Measurements from ENCODE around the gene STK16. TPM values are rescaled to one million over a fixed set of nuclear protein-coding genes. Genes with fewer than 3 reads are reported as not detected.

The STK16 gene
- total RNA-seq, 6 experiments from 2014 or later, result 25.1 to 30.7 (median 28.2) TPM

DNA sequence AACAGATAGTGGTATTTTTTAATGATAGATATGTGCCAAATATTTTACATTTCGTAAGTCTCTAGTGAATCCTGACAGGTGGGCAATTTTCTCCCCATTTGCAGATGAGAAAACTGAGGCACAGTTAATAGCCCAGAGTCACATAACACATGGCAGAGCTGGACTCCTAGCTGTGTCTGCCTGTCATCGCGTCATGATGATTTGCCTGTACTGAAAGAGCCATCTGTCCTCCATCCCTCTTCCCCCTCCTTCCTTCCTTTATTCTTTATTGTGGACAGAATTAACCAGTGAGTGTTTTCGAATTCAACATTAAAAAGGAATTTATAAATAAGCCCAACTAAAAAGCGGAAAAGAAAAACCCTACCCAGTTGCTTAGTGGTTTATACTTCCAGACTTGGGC, 37.1 kb downstream of the STK16 start:
- Mint-ChIP-seq H3K4me3 (no peak overlapping the region), H3K9me3 (no peaks in the 10 kb centered on the region), H3K27ac (no peak overlapping the region), H3K36me3 (ENCODE audit: low read depth) (peaks cover 12% of the 10 kb centered on the region; the same call in 1 of the 2 replicates), H3K27me3 (ENCODE audit: insufficient read depth) (peaks cover 2% of the 10 kb centered on the region; the same call in 1 of the 2 replicates), H3K4me1 (ENCODE audit: low read depth) (peaks cover 39% of the 10 kb centered on the region)
- no peak for DNase-seq
- TF ChIP-seq, protein P1, sequence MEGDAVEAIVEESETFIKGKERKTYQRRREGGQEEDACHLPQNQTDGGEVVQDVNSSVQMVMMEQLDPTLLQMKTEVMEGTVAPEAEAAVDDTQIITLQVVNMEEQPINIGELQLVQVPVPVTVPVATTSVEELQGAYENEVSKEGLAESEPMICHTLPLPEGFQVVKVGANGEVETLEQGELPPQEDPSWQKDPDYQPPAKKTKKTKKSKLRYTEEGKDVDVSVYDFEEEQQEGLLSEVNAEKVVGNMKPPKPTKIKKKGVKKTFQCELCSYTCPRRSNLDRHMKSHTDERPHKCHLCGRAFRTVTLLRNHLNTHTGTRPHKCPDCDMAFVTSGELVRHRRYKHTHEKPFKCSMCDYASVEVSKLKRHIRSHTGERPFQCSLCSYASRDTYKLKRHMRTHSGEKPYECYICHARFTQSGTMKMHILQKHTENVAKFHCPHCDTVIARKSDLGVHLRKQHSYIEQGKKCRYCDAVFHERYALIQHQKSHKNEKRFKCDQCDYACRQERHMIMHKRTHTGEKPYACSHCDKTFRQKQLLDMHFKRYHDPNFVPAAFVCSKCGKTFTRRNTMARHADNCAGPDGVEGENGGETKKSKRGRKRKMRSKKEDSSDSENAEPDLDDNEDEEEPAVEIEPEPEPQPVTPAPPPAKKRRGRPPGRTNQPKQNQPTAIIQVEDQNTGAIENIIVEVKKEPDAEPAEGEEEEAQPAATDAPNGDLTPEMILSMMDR (IDR thresholded peaks at IDR 0.05), result no peak

DNA sequence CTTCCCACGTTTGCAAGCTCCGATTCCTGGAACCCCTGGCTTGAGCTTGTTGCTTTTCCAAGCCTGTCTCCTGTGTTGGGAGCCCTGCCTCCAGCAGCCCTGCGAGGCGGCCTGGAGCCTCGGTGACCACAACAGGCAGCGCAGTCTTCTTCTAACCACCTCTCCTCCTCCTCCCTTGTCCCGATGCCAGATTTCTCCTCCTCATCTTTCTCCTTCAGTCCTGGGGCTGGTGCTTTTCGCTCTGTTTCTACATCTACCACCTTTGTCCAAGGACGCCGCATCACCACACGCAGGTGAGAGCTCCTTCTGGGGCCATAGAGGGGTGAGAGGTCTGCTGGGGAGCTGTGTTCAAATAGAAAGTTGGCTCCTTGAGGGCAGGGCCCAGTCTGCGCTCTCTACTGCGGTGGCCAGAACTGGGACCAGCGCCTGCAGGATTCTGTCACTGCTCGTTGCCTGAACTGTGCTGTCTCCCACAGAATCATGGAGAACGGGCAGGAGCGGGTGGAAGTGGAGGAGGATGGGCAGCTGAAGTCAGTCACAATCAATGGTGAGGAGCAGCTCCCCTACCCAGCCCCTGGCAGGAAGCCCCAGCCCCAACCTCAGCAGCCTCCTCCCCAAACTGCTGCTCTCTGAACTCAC, 37.8 kb downstream of the STK16 start:
- Mint-ChIP-seq H3K4me3 (no peak overlapping the region), H3K9me3 (no peaks in the 10 kb centered on the region), H3K27me3 (ENCODE audit: insufficient read depth) (peaks cover 5% of the 10 kb centered on the region; the same call in 1 of the 2 replicates), H3K4me1 (ENCODE audit: low read depth) (peaks cover 32% of the 10 kb centered on the region), H3K36me3 (ENCODE audit: low read depth) (peaks cover 12% of the 10 kb centered on the region; the same call in 1 of the 2 replicates), H3K27ac (no peak overlapping the region)
- DNase-seq, result no peak
- TF ChIP-seq, protein P1 (IDR thresholded peaks at IDR 0.05), result no peak

DNA sequence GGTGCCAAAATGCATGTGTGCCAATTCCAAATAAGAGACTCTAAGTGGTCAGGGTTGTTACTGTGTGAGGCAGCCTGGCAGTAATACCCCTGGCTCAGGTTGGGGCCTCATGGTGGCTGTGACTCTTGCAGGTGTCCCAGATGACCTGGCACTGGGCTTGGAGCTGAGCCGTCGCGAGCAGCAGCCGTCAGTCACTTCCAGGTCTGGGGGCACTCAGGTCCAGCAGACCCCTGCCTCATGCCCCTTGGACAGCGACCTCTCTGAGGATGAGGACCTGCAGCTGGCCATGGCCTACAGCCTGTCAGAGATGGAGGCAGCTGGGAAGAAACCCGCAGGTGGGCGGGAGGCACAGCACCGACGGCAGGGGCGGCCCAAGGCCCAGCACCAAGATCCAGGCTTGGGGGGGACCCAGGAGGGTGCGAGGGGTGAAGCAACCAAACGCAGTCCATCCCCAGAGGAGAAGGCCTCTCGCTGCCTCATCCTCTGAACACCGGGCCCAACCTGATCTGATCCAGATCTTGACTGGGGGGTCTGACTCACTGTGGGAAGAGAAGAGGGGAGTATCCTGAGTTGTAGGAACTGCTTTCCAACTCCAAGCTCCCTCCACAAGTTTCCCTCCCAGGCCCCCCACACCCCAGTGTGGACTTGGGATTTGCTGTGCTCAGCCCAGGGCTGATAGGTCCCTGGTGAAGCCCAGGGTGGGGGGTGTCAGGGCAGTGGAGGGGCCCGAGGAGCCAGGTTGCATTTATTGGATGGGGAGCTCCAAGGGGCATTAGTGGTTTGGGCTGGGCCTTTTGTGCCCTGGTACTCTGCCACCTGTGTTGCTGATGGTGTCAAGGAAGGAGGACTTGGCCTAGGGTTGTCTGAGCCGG, 39.5 kb downstream of the STK16 start:
- peaks cover 28% of the 10 kb centered on the region for H3K4me1 Mint-ChIP-seq (ENCODE audit: low read depth)
- no peak overlapping the region for H3K4me3 Mint-ChIP-seq
- peaks cover 5% of the 10 kb centered on the region for H3K27me3 Mint-ChIP-seq (ENCODE audit: insufficient read depth)
- DNase-seq, result no peak
- H3K36me3 Mint-ChIP-seq (ENCODE audit: low read depth), result peaks cover 12% of the 10 kb centered on the region; the same call in 1 of the 2 replicates
- TF ChIP-seq, protein P1 (IDR thresholded peaks at IDR 0.05), result no peak
- no peak overlapping the region for H3K27ac Mint-ChIP-seq
- no peaks in the 10 kb centered on the region for H3K9me3 Mint-ChIP-seq

DNA sequence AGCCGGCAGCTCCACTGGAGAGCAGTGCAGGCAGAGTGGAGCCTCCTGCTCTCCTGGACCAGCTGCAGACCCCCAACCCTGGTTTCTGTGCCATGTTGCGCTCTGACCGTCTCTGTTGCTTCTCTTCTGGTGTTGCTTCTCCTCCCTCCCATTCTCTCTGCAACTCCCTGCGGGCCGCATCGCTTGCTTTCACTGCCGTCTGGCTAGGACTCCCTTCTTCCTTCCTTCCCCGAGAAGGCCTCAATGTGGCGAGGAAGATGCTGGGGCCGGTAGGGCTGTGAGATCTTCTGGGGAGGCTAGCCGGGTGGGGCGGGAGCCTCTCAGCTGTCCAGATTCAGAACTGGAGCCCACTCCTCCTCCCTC, 40.1 kb downstream of the STK16 start:
- Mint-ChIP-seq H3K27me3 (ENCODE audit: insufficient read depth) (peaks cover 5% of the 10 kb centered on the region), H3K4me1 (ENCODE audit: low read depth) (peaks cover 26% of the 10 kb centered on the region), H3K36me3 (ENCODE audit: low read depth) (peaks cover 12% of the 10 kb centered on the region; the same call in 1 of the 2 replicates), H3K9me3 (no peaks in the 10 kb centered on the region), H3K4me3 (no peak overlapping the region), H3K27ac (no peak overlapping the region; the same call in 1 of the 2 replicates)
- no peak for DNase-seq
- TF ChIP-seq, protein P1 (IDR thresholded peaks at IDR 0.05), result no peak

DNA sequence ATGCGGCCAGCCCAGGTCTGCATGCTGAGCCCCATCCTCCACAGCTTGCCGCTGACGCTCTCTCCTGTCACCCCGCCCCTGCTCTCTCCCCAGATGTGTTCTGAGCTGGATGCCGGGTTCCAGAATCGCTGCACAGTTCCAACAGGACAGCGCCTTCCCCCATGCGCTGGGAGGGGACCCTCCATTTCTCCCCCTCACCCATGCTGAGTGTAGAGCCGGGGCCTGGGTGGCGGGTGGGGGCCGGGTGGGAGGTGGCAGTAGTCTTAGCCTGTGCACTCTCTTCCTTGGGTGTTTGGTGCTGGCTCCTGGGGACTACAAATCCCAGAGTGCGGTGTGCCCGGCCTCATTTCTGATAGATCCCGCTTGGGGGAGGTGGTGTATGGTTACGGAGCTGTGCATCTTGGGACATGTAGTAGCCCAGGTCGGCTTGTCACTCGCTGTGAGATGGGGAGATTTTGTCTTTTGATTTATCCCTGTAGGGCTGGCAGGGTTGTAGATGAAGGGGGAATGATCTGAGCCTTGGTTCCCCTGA, 40.7 kb downstream of the STK16 start:
- Mint-ChIP-seq H3K9me3 (no peaks in the 10 kb centered on the region), H3K4me3 (no peak overlapping the region), H3K36me3 (ENCODE audit: low read depth) (peaks cover 11% of the 10 kb centered on the region; the same call in 1 of the 2 replicates), H3K27ac (peak overlapping the region; percentile 19; the same call in 1 of the 2 replicates), H3K4me1 (ENCODE audit: low read depth) (peaks cover 20% of the 10 kb centered on the region), H3K27me3 (ENCODE audit: insufficient read depth) (peaks cover 5% of the 10 kb centered on the region)
- DNase-seq, result no peak
- TF ChIP-seq, protein P1 (IDR thresholded peaks at IDR 0.05), result no peak

Data from HFFc6 (cell line).